ENCODE data around the gene SPON2.

The SPON2 gene

DNA sequence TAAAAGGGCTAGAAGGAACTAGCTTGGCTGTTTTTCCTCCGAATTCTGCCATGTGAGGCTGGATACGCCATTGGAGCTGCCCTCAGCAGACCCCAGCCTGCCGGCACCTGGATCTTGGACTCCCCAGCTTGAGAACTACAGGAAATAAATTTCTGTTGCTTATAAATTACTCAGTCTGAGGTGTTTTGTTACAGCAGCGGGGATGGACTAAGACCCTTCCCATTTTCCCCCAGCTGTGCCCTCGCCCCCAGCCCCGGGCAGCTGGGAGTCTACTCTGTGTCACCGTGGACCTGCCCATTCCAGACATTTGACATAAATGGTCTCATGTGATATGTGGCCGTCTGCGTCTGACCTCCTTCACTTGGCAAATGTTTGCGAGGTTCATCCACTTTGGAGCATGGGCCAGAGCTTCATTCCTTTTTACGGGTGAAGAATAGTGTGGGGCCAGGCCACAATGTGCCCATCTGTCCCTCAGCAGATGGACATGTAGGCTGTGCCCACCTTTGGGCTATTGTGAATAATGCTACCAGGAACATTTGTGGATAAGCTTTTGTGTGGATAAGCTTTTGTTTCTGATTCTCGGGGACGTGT lies 30.7 kb upstream of the SPON2 start:
- Mint-ChIP-seq H3K27ac (peak overlapping the region; percentile 57), H3K4me1 (peaks cover 45% of the 10 kb centered on the region), H3K27me3 (no peaks in the 10 kb centered on the region), H3K4me3 (peak overlapping the region; percentile 29), H3K36me3 (peaks cover 19% of the 10 kb centered on the region), H3K9me3 (peaks cover 2% of the 10 kb centered on the region)
- ATAC-seq, result no peak

DNA sequence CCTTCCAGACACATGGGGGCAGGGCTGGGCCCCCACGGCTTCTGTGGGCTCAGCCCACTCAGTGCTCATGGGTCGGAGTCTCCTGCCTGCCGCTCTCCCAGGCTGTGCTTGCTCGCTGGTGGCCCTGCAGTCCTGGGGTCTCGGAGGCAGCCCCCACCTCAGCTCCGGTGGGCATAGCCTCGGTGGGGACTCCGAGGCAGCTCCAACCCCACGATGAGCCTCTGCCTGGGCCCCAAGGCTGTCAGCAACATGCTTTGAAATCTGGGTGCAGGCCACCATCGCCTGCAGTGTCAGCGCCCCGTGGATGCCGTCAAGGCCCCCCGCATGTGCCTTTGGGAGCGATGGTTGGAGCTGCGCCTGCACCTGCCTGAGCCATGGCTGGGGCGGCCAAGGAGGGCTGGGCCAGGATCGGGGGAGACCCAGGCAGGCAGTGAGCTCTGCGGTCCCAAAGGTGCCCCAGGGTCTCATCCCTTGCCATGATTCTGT lies 30.2 kb upstream of the SPON2 start:
- no peak for ATAC-seq
- H3K4me3 Mint-ChIP-seq, result no peak overlapping the region
- peaks cover 45% of the 10 kb centered on the region for H3K4me1 Mint-ChIP-seq
- H3K9me3 Mint-ChIP-seq, result peaks cover 2% of the 10 kb centered on the region
- no peaks in the 10 kb centered on the region for H3K27me3 Mint-ChIP-seq
- peak overlapping the region; percentile 78 for H3K27ac Mint-ChIP-seq
- H3K36me3 Mint-ChIP-seq, result peaks cover 19% of the 10 kb centered on the region

DNA sequence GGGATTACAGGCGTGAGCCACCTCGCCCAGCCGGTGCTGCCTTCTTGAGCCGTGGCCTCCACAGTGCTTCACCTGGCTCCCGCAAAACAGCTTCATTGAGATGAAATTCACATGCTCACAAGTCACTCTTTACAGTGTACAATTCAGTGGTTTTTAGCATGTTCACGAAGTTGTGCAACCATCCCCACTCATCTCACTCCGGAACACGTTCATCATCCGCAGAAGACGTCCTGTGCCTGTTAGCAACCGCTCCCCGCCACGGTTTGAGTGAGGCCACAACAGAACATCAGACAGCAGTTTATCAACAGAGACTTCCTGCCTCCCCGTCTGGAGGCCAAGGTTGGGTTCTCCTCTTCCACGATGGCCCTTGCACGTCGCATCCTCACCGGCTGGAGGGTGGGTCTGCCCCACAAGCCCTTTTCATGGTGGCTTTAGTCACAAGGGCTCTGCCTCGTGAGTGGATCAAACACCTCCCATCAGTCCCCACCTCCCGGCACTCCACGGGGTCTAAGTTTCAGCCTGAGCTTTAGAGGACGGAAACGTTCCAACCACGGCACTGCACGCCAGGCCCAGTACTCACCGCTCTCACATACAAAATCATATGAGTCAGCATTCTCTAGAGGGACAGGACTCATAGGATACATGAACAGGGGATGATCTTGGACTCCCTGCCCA lies 29.6 kb upstream of the SPON2 start:
- no peaks in the 10 kb centered on the region for H3K27me3 Mint-ChIP-seq
- H3K4me1 Mint-ChIP-seq, result peaks cover 45% of the 10 kb centered on the region
- peaks cover 19% of the 10 kb centered on the region for H3K36me3 Mint-ChIP-seq
- ATAC-seq, result peak; percentile 44
- H3K4me3 Mint-ChIP-seq, result peak overlapping the region; percentile 58
- peak overlapping the region; percentile 78 for H3K27ac Mint-ChIP-seq
- peaks cover 2% of the 10 kb centered on the region for H3K9me3 Mint-ChIP-seq

DNA sequence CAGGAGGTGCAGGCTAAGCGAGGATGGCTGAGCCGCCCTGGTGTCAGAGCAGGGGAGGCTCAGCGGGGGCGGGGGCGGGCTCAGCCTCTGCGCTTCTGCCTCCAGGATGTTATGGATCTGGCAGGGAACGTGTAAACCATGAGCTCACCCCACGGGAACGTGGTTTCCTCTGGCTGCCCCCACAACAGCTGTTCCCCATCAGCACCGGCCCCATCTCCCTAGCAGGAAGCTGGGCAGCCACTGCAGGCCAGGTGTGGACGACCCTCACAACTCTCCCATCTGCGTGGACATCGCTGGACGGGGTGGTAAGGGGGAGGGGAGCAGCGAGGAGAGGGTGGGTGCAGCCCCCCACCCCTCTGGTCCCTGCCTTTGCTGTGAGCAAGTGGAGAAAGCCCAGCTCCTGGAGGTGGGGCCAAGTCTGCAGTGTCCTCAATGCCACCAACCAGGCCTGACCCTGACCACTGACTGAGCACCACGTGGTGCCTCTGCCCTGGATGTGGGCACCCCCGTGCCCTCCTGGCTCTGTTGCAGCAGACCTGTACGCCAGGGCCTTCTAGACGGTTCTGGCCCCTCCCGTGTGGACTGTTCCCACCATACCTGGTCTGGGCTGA lies 28.1 kb upstream of the SPON2 start:
- peak; percentile 11 for ATAC-seq
- Mint-ChIP-seq H3K27ac (peak overlapping the region; percentile 78), H3K27me3 (no peaks in the 10 kb centered on the region), H3K4me3 (no peak overlapping the region), H3K9me3 (peaks cover 2% of the 10 kb centered on the region), H3K4me1 (peaks cover 39% of the 10 kb centered on the region), H3K36me3 (peaks cover 12% of the 10 kb centered on the region)

DNA sequence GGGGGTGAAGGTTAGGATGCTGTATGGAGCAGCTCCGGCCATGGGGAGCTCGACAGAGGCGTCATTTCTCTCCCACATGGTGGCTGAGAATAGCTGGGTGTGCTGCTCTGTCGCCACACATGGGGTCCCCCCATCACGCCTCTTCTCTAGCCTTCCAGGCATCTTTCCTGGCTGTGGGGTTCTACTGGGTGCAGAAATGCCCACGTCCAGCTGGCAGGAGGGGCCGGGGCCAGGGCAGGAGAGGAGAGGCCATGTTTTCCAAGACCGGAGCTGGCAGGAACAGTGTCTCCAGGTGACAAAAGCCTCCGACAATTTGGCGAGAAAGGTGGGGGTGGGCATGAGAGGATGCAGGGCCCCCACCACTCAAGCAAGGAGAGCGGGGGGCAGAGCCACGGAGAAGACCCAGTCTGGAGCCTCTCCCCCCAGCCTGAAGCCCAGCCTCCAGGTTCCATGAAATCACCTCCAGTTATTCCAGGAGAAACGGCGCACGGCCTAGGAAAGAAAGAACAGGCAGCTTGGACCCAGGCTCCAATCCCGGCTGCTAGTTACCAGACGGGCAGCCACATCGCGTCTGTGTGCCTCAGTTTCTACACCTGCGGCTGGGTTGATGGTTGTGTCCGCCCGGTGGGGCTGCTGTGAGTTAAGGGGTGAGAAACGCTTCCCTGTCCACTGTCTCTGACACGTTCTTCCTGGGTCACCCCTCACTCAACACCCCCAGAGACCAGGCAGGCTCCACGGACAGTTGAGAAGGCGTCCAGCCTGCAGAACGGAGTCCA lies 27.4 kb upstream of the SPON2 start:
- Mint-ChIP-seq H3K27ac (peak overlapping the region; percentile 78), H3K9me3 (peaks cover 2% of the 10 kb centered on the region), H3K27me3 (no peaks in the 10 kb centered on the region), H3K36me3 (peaks cover 9% of the 10 kb centered on the region), H3K4me1 (peaks cover 35% of the 10 kb centered on the region), H3K4me3 (no peak overlapping the region)
- ATAC-seq, result no peak

DNA sequence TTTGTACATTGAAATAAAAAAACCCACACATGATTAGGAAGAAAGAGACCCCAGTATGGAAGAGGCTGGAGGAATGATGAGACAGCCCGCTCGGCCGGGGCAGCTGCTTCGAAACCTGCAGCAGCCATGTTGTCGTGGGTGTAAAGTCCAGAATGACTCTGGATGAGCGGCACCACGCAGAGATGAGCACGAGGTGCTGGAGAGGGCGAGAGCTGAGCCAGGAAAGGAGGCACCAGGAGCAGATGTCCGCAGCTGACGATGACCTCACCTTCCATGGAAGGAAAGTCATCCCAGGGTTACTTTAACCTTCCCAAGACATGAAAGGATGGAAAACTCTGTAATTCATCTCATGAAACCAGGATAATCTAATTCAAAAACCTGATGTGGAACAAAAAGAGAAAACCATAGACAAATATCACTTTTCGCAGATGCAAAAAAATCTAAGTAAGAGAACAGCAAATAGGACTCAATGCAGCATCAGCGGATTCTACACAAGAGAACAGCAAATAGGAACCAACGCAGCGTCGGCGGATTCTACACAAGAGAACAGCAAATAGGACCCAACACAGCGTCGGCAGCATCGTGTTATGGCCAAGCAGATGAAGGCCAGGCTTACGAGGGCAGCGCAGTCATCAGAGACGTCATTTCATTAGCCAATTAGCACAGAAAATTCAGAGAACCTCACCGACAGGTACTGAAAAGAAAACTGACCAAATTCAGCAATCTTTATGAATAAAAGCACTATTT lies 25.9 kb upstream of the SPON2 start:
- H3K27ac Mint-ChIP-seq, result no peak overlapping the region
- no peaks in the 10 kb centered on the region for H3K9me3 Mint-ChIP-seq
- ATAC-seq, result no peak
- H3K36me3 Mint-ChIP-seq, result no peaks in the 10 kb centered on the region
- H3K27me3 Mint-ChIP-seq, result no peaks in the 10 kb centered on the region
- H3K4me3 Mint-ChIP-seq, result no peak overlapping the region
- peaks cover 20% of the 10 kb centered on the region for H3K4me1 Mint-ChIP-seq

DNA sequence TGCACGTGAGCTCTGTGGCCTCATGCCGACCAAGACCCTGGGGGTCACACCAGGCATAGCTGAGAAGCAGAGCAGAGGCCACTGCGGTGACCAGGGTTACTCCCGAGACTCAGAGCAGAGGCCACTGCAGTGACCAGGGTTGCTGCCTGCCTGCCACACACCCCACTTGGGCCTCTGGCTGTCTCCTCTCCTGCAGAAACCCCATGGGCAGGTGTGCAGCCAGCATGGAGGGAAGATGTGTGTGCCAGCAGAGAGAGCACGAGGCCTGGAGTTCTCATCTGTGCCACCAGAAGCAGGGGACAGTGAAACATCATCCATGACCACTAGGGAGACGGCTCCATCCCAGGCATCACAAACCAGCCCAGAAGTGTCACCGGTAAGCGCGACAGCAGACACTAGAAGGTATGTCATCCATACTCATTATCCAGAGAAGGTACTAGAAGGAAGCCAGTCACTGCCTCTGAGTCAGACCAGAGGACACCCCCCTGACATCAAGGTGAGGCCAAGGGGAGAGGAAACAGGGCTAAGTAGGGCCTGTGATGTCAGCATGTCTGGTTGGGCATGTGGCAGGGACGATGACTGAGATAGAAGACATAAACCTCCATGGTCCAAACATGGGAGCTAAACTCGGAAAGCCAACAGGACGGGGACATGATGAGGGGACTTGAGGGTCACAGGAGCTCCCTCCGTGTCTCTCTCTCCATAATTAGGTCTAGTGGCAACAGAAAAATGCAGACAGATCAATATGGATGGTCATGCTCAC lies 24.2 kb upstream of the SPON2 start:
- peaks cover 7% of the 10 kb centered on the region for H3K4me1 Mint-ChIP-seq
- H3K9me3 Mint-ChIP-seq, result no peaks in the 10 kb centered on the region
- no peaks in the 10 kb centered on the region for H3K27me3 Mint-ChIP-seq
- no peak overlapping the region for H3K27ac Mint-ChIP-seq
- no peaks in the 10 kb centered on the region for H3K36me3 Mint-ChIP-seq
- no peak overlapping the region for H3K4me3 Mint-ChIP-seq
- ATAC-seq, result no peak

DNA sequence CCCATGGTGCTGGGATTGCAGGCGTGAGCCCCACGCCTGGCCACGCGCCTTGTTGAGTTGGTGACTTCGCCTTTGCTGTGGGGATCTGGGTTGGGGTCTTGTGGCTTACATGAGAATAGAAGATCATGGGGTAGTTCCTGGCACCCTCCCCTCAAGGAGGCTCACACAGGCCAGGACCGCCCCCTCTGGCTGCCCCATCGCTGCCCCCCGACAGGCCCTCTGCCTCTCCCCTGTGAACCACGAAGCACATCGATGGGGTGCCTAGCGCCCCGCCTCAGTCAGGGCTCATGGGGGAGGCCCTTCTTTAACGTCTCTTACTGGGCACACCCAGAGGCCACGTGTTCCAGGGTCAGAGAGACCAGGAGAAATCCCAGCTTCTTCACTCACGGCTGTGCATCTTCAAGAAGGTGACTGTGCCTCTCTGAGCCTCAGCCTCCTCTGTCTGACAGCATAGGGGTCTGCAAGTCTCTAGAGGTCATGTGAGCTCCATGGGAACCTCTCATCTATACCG lies 23.6 kb upstream of the SPON2 start:
- Mint-ChIP-seq H3K27ac (no peak overlapping the region), H3K27me3 (no peaks in the 10 kb centered on the region), H3K4me3 (no peak overlapping the region), H3K9me3 (no peaks in the 10 kb centered on the region), H3K4me1 (peaks cover under 1% of the 10 kb centered on the region), H3K36me3 (no peaks in the 10 kb centered on the region)
- no peak for ATAC-seq

DNA sequence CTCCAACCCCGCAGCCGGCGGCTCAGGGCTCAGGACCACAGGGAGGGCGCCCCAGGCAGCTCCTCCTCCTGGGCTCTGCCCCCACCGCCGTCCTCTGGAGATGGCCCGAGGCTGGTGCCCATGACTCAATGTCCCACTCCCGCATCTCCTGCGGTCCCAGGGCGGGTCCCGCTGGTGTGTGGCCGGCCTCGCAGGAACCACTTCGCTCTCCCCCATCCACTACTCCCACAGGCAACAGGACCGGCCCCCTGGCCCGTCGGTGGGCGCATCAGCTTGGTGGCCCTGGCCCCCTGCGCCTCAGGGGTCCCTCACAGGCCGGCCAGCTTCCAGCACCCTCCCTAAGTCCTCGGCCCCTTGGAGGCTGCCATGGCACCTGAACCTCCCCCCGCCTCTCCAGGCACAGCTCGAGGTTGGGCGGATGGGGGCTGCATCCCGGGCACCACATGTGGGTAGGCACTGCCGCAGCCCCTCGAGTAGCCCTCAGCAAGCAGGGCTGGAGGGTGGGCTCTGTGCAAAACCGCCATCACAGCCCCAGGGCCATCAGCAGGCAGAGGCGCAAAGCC lies 22.8 kb upstream of the SPON2 start:
- Mint-ChIP-seq H3K27ac (no peak overlapping the region), H3K4me1 (no peaks in the 10 kb centered on the region), H3K4me3 (no peak overlapping the region), H3K27me3 (no peaks in the 10 kb centered on the region), H3K36me3 (no peaks in the 10 kb centered on the region), H3K9me3 (no peaks in the 10 kb centered on the region)
- ATAC-seq, result no peak

DNA sequence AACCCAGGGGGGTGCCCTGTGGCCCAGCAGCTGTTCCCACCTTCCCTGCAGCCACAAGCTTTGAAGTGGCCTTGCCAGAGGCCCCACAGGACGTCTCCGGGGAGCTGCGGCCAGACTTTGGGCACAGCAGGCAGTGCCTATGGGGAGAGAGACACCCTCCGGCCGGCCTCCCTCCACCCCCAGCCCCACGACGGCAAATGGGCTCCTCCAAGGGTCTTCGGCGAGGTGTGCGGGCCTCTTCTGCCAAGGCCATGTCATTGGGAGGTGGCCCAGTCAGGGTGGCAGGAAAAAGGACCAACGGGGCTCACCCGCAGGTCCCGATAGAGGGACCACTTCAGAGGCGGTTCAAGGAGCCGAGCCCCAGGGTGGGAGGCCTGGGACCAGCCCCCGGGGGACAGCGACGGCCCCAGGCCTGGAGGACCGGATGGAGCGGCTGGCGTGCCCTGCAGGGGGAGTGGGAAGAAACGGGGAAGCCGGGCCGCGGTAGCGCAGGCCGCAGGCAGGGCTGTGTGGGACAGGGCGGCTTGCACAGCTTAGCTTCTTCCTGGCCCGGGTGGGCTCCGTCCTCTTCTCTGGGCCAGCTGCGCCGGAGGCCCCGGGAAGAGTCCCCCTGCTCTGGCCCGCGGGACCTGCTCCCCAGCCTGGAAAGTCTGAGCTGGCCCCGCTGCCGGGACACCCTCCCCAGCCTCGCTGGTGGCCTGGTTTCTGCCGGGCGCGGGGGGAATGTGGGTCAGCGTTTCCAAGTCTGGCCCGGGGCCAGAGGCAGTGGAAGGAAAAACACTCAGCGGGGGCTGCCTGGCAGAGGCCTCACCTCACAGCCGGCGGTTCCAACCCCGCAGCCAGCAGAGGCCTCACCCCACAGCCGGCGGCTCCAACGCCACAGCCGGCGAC lies 21.9 kb upstream of the SPON2 start:
- Mint-ChIP-seq H3K9me3 (no peaks in the 10 kb centered on the region), H3K4me3 (no peak overlapping the region), H3K4me1 (no peaks in the 10 kb centered on the region), H3K27me3 (no peaks in the 10 kb centered on the region), H3K27ac (no peak overlapping the region), H3K36me3 (no peaks in the 10 kb centered on the region)
- ATAC-seq, result peak; percentile 37

DNA sequence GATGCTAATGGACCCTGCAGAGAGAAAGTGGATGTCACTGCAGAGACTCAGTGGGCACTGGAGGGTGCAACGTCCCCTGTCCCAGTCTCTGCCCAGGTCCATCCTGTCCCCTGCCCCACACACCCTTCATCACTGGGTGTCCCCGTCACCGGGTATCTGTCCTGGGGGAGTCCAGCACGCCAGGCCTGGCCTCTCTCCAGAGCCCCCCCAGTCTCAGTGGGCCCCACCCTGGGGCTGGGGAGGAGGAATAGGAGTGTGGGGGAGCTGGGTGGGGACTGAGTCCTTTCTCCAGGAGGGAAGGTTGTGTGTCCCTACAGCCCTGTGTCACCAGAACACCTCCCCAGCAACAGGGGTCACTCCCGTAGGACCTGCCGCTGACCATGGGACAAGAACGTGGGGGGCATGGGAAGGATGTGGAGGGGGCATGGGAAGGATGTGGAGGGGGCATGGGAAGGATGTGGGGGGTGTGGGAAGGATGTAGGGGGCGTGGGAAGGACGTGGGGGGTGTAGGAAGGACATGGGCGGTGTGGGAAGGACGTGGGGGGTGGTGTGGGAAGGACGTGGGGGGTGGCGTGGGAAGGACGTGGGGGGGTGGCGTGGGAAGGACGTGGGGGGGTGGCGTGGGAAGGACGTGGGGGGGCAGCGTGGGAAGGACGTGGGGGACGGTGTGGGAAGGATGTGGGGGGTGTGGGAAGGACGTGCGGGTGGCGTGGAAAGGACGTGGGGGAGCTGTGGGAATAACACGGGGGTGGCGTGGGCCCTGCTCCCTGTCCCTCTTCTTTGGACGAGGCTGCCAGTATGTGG lies 21.0 kb upstream of the SPON2 start:
- H3K4me1 Mint-ChIP-seq, result no peaks in the 10 kb centered on the region
- peak; percentile 40 for ATAC-seq
- no peaks in the 10 kb centered on the region for H3K9me3 Mint-ChIP-seq
- no peak overlapping the region for H3K27ac Mint-ChIP-seq
- H3K36me3 Mint-ChIP-seq, result no peaks in the 10 kb centered on the region
- no peaks in the 10 kb centered on the region for H3K27me3 Mint-ChIP-seq
- H3K4me3 Mint-ChIP-seq, result no peak overlapping the region

DNA sequence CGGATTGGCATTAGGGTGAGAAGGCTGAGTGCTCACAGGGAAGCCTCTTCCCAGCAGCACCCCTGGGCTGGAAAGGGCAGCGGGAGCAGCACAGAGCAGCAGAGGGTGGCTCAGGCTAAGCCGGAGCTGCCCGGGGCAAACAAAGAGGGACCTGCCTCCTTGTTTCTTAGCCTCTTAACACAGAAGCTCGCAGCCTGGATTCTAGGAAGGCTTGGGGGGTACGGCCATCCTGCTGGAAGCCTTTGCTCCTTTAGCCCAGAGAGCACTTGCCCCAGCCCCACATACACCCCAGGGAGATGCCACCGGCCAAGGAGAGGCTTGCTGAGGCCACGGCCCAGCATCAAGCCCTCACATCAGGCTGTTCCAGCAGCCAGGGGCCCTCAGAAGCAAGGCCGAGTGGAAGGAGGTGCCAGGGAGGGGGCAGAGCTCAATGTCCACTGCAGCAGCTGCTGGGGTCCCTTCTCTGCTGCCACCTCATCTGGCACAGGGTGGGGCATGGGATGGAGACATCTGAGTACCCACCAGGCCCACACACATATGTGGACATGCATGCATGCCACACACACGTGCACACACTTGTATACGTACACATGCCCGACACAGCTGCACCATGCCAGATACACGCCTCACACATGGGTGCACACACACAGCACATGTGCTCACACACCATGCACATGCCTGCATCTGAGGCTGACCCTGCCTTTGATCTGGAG lies 20.3 kb upstream of the SPON2 start:
- Mint-ChIP-seq H3K9me3 (no peaks in the 10 kb centered on the region), H3K27ac (no peak overlapping the region), H3K27me3 (no peaks in the 10 kb centered on the region), H3K36me3 (no peaks in the 10 kb centered on the region), H3K4me3 (no peak overlapping the region), H3K4me1 (no peaks in the 10 kb centered on the region)
- no peak for ATAC-seq
